COLO668 (cell line): ENCODE data around the gene HAUS5.

Source experiments
- DNase-seq: peaks from one replicate; lab custom pipeline; 2025; ENCODE audit not compliant: unreplicated experiment; lab: John Stamatoyannopoulos, UW

The HAUS5 gene

DNA sequence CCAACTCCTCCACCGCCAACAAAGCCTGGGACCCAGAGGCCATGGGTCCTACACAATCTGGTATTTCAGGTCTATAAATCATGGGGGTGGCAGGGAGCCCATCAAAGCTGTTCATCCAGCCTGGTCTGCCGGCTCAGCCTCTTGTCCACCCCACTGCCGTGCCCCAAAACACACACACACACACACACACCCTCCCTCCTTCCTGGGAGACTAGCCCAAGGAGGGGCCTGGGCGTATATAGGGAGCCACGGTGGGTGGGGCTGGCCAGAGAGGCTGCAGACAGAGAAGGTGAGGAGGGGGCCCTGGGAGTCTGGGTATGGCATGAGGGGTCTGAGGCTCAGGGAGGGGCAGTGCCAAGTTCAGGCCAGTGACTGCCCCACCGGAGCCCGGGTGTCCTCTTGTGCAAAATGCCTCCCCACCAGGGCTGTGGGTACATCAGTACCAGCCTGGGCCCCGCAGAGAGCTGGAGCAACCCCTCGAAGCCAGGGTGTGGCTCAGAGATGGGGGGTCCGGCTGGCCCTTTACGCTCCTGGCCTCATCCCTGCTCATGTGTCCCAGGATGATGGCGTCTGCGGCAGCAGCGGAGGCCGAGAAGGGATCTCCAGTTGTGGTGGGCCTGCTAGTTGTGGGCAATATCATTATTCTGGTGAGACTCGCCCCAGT lies 53.8 kb downstream of the HAUS5 start, which contains the start of gene UPK1A:
Gene UPK1A (plus strand): TSS at position 267 of the 663 bp plus-strand sequence. CDS start 296 bp downstream, at position 563.
- no peak for DNase-seq

GRCh38 chr19:35669566-35669965 lies 57.0 kb downstream of the HAUS5 start:
- no peak for DNase-seq

- DNase-seq: no peak
These were observed 57.4 kb downstream of the HAUS5 start for GRCh38 chr19:35669974-35670373.

GRCh38 chr19:35670686-35671085 lies 58.2 kb downstream of the HAUS5 start:
- no peak for DNase-seq

GRCh38 chr19:35671818-35672217 lies 59.3 kb downstream of the HAUS5 start:
- DNase-seq: no peak

GRCh38 chr19:35673121-35673804 lies 60.7 kb downstream of the HAUS5 start:
- DNase-seq: peak; percentile 26
